Kasumi-1 (cell line): ENCODE measurements around the gene ZC3H18.
"Not testable (repeated sequence)": the region's sequence is repeated elsewhere in the genome, so short reads cannot be mapped to it uniquely, and the experiment has no call there.

ENCODE experiments used
- DNase-seq, 2 experiments: peaks; one replicate each; lab custom pipeline; 2025; lab: John Stamatoyannopoulos, UW

Gene ZC3H18

GRCh38 chr16:88606148-88606757 lies 36.0 kb downstream of the ZC3H18 start:
- DNase-seq = no peak

- no peak for DNase-seq
Measured at GRCh38 chr16:88608076-88608475, 37.9 kb downstream of the ZC3H18 start.

GRCh38 chr16:88609426-88609825 lies 39.2 kb downstream of the ZC3H18 start:
- not testable (repeated sequence) for DNase-seq

- DNase-seq = no peak
Measured at GRCh38 chr16:88610080-88610479, 39.9 kb downstream of the ZC3H18 start.

GRCh38 chr16:88610909-88611812 lies 41.0 kb downstream of the ZC3H18 start:
- no peak for DNase-seq

- DNase-seq = no peak
Measured at GRCh38 chr16:88613293-88613692, 43.1 kb downstream of the ZC3H18 start.

GRCh38 chr16:88613911-88614817 lies 44.0 kb downstream of the ZC3H18 start:
- DNase-seq = no peak

- no peak for DNase-seq
Measured at GRCh38 chr16:88614818-88615580, 44.8 kb downstream of the ZC3H18 start.

- DNase-seq = no peak
Measured at GRCh38 chr16:88616320-88616719, 46.1 kb downstream of the ZC3H18 start.

GRCh38 chr16:88616736-88617135 lies 46.5 kb downstream of the ZC3H18 start:
- no peak for DNase-seq

- no peak for DNase-seq
Measured at GRCh38 chr16:88617268-88618031, 47.2 kb downstream of the ZC3H18 start.

- no peak for DNase-seq
Measured at GRCh38 chr16:88618182-88618955, 48.2 kb downstream of the ZC3H18 start.

GRCh38 chr16:88618956-88619667 lies 48.9 kb downstream of the ZC3H18 start:
- no peak for DNase-seq

- no peak for DNase-seq
Measured at GRCh38 chr16:88619859-88620815, 49.9 kb downstream of the ZC3H18 start.

- DNase-seq = no peak
Measured at GRCh38 chr16:88622125-88622524, 51.9 kb downstream of the ZC3H18 start.

GRCh38 chr16:88622866-88623265 lies 52.7 kb downstream of the ZC3H18 start:
- DNase-seq = no peak

- no peak for DNase-seq
Measured at GRCh38 chr16:88623858-88624257, 53.7 kb downstream of the ZC3H18 start.

- no peak for DNase-seq
Measured at GRCh38 chr16:88624481-88624880, 54.3 kb downstream of the ZC3H18 start.
